ENCODE measurements around the gene TSPEAR.

The TSPEAR gene

DNA sequence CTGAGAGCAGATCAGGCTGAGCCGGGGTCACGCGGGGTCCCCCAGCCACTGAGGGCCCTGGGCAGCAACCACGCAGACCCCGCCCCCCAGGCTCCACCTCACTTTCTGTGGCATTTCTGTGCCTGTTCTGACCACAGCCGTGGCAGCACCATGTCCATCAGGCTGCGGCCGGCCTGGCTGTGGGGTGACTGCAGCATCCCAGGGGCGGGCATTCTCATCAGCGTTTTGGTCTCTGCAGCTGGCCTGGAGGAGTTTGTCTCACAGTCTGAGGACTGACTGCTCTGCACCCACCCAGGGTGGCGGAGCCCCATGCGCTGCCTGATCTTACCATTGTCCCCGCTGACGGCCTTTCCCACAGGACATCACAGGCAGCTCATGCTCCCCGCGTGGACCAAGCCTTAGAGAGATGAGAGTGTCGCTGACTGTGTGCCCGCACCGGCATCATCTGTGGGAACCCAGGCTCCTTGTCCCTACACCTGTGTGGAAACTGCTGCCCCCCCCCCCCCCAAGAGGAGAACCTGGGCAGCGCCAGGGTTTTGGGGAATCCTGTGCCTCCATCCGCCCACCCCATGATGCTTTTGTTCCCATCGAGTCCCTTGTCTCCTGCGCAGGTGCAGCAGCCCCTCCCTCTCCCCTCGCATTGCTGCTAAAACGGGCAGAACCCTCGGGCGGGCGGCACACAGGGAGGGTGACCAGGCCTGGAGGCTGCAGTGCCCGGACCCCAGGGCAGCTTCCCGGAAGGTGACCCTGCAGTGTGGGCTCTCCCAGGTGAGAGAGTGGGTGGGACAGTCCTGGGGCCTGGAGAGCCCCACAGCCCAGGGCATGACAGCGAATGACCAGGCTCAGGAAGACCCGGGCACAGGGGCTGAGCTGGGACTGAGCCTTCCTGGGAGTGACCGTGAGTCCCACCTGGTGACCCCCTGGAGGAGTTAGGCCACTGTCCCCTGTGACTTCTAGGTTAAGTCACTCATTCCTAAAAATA, 173.2 kb downstream of the TSPEAR start:
- no peak for DNase-seq

DNA sequence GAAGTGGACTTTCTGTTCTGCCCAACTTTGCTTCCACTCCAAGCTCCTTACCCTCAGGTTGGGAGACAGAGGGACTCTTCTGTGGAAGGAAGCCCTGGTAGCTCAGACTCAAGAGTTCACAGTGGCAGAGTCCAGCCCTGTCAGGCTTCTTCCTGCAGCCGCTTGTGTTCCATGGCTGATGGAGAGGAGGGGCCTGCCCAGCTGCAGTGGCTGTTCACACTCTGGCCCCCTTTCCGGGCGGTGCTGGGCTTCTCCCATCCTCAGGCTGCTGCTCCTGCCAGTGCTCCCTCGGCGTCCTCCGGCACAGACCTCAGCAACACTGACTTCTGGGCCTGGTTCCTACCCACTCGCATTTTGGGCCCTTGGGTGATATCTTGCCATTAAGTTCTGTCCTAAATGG, 175.4 kb downstream of the TSPEAR start:
- DNase-seq = no peak

GRCh38 chr21:44534688-44535087, 176.7 kb downstream of the TSPEAR start:
- no peak for DNase-seq

DNA sequence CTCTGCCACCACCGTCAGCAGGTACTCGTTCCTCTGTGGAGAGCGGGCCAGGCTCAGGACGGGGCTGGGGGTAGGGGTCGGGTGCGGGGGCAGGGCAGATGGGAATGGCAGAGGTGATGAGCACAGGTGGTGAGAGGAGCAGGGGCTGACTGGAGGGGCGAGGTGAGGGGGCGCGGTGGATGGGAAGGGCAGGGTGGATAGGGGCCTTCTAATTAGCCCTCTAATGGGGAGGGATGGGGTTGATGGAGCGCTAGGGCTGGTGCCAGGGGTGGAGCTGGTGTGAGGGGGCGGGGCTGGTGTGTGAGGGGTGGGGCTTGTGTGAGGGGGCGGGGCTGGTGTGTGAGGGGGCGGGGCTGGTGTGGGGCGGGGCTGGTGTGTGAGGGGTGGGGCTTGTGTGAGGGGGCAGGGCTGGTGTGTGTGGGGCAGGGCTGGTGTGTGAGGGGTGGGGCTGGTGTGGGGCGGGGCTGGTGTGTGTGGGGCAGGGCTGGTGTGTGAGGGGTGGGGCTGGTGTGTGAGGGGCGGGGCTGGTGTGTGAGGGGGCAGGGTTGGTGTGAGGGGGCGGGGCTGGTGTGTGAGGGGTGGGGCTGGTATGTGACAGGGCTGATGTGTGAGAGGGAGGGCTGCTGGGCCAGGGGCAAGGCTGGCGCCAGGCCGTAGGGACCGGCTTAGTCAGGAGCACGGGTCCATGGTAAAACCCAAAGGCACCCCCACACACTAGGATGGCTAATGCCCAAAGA, 177.3 kb downstream of the TSPEAR start:
- no peak for DNase-seq

GRCh38 chr21:44533121-44533890, 178.1 kb downstream of the TSPEAR start:
- DNase-seq = no peak

DNA sequence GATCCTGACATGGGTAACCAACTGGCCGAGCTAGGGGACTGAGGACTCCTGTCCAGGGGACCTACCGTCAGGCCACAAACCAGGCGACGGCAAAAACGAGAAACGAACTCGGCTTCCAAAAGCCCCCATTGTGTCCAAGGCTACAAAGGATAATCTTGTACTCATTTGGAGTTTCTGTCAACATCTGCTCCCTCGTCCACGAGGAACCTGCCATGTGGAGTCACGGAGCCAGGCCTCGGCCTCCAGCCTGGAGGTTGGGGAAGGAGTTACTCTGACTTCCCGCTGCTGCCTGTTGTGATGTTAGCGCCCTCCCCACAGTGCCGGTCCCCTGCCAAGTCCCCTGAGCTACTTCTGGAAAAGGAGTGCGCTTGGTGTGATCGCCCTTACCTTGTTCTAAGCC, 178.7 kb downstream of the TSPEAR start:
- DNase-seq = no peak

GRCh38 chr21:44531606-44532564, 179.5 kb downstream of the TSPEAR start:
- DNase-seq = no peak

GRCh38 chr21:44530903-44531605, 180.3 kb downstream of the TSPEAR start:
- DNase-seq = no peak

DNA sequence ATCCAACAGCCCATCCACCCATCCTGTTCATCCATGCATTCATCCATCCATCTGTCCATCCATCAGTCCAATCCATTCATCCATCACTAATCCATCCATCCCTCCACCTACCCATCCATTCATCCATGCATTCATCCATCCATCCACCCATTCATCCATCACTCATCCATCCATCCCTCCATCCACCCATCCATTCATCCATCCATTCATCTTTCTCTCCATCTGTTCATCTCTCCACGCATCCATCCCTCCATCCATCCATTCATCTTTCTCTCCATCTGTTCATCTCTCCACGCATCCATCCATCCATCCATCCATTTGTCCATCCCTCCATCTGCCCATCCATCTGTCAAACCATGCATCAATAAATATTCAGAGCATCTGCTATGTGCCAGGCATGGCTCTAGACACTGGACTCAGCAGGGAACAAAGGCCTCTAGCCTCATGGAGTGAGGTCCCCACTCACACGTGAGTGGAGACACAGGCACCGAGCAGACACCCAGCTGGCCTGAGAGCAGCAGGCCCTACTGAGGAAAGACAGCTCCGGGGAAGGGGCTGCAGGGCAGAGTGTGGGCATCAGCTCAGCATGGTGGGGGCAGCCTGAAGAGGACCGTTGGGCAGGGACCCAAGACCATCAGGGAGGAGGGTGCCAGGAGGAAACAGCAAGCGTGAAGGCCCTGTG, 181.0 kb downstream of the TSPEAR start:
- no peak for DNase-seq

DNA sequence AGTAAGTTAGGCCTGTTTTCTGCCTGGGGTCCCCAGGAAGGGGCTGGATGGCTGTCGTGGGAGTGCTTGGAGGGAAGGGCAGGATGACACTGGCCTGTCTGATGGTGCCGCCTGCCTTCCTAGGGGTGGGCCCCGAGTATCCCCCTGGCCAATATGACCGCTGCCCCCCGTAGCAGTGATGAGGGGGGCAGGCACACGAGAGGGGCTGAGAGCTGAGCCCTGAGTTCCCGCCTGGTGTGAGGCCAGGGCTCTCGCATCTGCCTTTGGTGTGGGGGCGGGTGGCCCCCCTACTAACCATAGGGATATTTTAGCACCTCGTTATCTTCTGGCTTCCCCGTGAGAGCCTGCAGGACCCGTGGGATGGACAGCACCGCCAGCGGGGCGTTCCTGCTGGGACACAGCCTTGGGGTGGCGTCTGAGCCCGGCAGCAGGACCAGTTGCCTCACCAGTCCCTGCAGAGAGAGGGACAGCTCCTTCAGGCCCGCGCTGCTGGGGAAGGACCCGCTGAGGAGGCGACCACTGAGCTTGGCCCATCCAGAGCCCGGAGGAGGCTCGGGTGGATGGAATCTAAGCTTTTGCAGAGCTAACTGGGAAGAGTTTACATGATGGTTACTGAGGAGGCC, 181.8 kb downstream of the TSPEAR start:
- DNase-seq = no peak

DNA sequence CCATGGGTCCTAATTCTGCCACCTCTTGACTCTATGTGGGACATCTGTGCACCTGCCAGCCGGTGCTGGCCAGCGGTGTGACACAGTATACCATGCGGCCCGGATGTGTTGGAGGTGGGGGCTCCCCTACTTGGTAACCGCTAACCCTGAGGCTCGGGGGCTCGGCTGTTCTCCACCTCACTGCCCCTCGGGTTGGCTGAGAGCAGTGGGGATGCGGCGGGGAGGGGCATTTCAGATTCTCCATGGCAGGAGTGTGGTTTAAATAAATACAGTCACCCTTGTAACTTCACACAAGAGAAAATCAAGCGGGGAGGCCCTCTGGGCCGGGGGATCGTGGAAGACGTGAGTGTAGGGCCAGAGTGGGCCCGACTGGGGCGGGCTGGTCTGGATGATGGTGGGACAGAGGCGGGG, 182.4 kb downstream of the TSPEAR start:
- DNase-seq = no peak

DNA sequence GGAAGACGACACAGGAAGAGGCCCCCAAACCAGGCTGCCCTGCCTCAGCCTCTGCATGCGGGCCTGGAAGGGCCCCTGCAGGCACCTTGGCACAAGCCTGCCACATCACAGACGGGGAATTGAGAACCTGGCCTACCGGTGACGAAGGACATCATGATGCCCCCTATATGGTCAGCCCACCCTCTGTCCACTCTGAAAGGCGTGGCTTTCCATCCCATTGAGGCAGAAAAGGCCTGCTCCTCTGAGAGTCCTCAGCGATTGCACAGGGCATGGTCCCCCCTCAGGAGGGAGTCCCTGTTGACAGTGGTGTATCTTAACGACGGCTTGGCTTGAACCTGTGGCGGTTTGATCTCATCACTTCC, 182.8 kb downstream of the TSPEAR start:
- no peak for DNase-seq

GRCh38 chr21:44527983-44528633, 183.3 kb downstream of the TSPEAR start:
- DNase-seq = no peak

DNA sequence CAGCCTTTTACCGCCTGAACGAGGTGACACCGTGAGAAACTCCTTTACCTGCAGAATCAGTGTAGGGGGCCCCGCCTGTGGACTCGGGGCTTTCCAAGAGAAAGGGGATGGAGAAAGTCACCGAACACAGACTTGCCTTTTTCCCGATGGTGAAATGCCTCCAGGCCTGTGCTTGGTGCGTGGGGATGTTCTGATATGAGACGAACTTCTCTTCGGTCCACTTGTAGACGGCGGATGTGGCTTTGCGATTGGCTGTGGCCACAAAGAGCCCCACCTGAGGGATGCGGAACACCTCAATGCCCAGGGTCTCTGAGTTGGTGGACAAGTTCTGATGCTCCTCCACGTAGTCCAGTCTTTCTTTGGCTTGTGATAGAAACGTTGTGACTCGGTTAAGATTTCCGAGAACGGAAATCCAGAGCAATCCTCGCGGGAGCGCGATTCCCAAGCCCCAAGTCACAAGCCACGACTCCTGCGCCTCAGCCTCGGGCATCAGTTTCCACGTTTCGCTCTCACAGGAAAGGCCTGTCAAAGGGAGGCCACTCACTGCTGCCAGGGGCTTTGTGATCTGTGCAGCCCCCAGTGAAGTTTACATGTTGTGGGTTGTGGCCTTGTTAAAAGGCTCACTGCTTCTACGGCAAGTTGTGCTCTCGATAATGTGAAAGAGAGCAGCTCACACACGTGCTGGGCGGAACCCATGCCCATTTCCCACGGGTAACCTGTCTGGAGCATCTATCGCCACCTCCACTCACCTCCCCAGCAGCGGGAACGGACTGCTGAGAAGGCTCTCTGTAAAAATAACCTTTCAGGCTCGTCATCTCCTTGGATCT, 184.0 kb downstream of the TSPEAR start:
- DNase-seq = no peak

- no peak for DNase-seq
These were observed 185.0 kb downstream of the TSPEAR start for GRCh38 chr21:44526096-44526997.

GRCh38 chr21:44525391-44526095, 185.8 kb downstream of the TSPEAR start:
- DNase-seq = no peak
